ENCODE data around the gene TMEM50B. TPM values are rescaled to one million over a fixed set of nuclear protein-coding genes. Genes with fewer than 3 reads are reported as not detected.
"Not testable (repeated sequence)": the region's sequence is repeated elsewhere in the genome, so short reads cannot be mapped to it uniquely, and the experiment has no call there.

The TMEM50B gene
- total and polyA plus RNA-seq, 2 experiments from 2014 or later, result 25.1 to 26.1 TPM

GRCh38 chr21:33412439-33412831 is 67.3 kb downstream of the TMEM50B start:
- H2AFZ ChIP-seq; DNase-seq (ENCODE audit: low spot score); H3K9me3 Mint-ChIP-seq; H3K9me2 ChIP-seq (ENCODE audit: insufficient read depth); H3F3A ChIP-seq (replicated peaks; ENCODE audit: low read depth); ATAC-seq; H3K4me2 ChIP-seq; H3K4me3 ChIP-seq; H3K27me3 Mint-ChIP-seq (ENCODE audit: insufficient read depth, low read depth, poor library complexity); H3K4me3 Mint-ChIP-seq; H3K27me3 ChIP-seq (ENCODE audit: insufficient read depth); H3K27ac ChIP-seq (ENCODE audit: low read depth); H3K27ac Mint-ChIP-seq; H3K36me3 ChIP-seq (ENCODE audit: insufficient read depth): not testable (repeated sequence)
- Mint-ChIP-seq H3K4me1 (peaks cover 15% of the 10 kb centered on the region), H3K36me3 (ENCODE audit: low read depth) (peaks cover 26% of the 10 kb centered on the region)
- peaks cover 11% of the 10 kb centered on the region for H3K4me1 ChIP-seq (ENCODE audit: insufficient read depth)
- H4K20me1 ChIP-seq (replicated peaks; ENCODE audit: insufficient read depth), result peaks cover 19% of the 10 kb centered on the region
- peaks cover 84% of the 10 kb centered on the region for H3K79me2 ChIP-seq (replicated peaks; ENCODE audit: insufficient read depth)

GRCh38 chr21:33411949-33412430 is 67.8 kb downstream of the TMEM50B start:
- DNase-seq (ENCODE audit: low spot score) (no peak), ATAC-seq (no peak)
- H3K4me3 Mint-ChIP-seq, result no peak overlapping the region
- H3K27ac Mint-ChIP-seq, result no peak overlapping the region
- Histone ChIP-seq H3K9me2 (ENCODE audit: insufficient read depth) (no peaks in the 10 kb centered on the region), H3K27me3 (ENCODE audit: insufficient read depth) (no peaks in the 10 kb centered on the region), H3F3A (replicated peaks; ENCODE audit: low read depth) (0 out of 2 replicates have a peak, but pooled peaks cover 2% of the 10 kb centered on the region), H4K20me1 (replicated peaks; ENCODE audit: insufficient read depth) (peaks cover 22% of the 10 kb centered on the region), H2AFZ (no peak overlapping the region), H3K4me2 (no peak overlapping the region), H3K4me1 (ENCODE audit: insufficient read depth) (peaks cover 11% of the 10 kb centered on the region), H3K36me3 (ENCODE audit: insufficient read depth) (peaks cover 5% of the 10 kb centered on the region; the same call in 1 of the 2 replicates), H3K4me3 (no peak overlapping the region), H3K79me2 (replicated peaks; ENCODE audit: insufficient read depth) (peaks cover 88% of the 10 kb centered on the region), H3K27ac (ENCODE audit: low read depth) (no peak overlapping the region)
- H3K9me3 Mint-ChIP-seq, result no peaks in the 10 kb centered on the region; the same call in 2 of the 3 replicates
- H3K36me3 Mint-ChIP-seq (ENCODE audit: low read depth), result peaks cover 26% of the 10 kb centered on the region
- peaks cover 15% of the 10 kb centered on the region for H3K4me1 Mint-ChIP-seq
- no peak for TF ChIP-seq ZNF462 (CRISPR knock-in tag; IDR thresholded peaks at IDR 0.05)
- peaks cover 4% of the 10 kb centered on the region for H3K27me3 Mint-ChIP-seq (ENCODE audit: insufficient read depth, low read depth, poor library complexity)

Data from GM23338 (cell line).